GM19395 (cell line): ENCODE measurements around the gene PPT2.
"Not testable (repeated sequence)": the region's sequence is repeated elsewhere in the genome, so short reads cannot be mapped to it uniquely, and the experiment has no call there.

Experiments
- ATAC-seq: cut with Tn5 transposase; IDR thresholded peaks from one replicate; pipeline ENCODE4 v1.9.1; 2021; ENCODE audit warnings: mild to moderate bottlenecking, moderate library complexity; ENCODE audit not compliant: unreplicated experiment

The PPT2 gene

GRCh38 chr6:32188381-32189068 lies 34.6 kb downstream of the PPT2 start:
- ATAC-seq = no peak

GRCh38 chr6:32189069-32189741 lies 35.3 kb downstream of the PPT2 start:
- ATAC-seq = no peak

- ATAC-seq = no peak
Measured at GRCh38 chr6:32189742-32190053, 35.8 kb downstream of the PPT2 start.

GRCh38 chr6:32190054-32190851 lies 36.3 kb downstream of the PPT2 start, which contains the start of gene PBX2:
Gene PBX2 (minus strand): TSS chr6:32190202. CDS start chr6:32189915, 287 bp downstream.
- no peak for ATAC-seq

- ATAC-seq = no peak
Measured at GRCh38 chr6:32190911-32191677, 37.2 kb downstream of the PPT2 start.

- ATAC-seq = no peak
Measured at GRCh38 chr6:32191696-32192607, 38.0 kb downstream of the PPT2 start.

GRCh38 chr6:32192608-32193039 lies 38.7 kb downstream of the PPT2 start, which contains the start of gene GPSM3:
Gene GPSM3 (minus strand): TSS chr6:32192643. CDS start chr6:32192513, 130 bp downstream.
- ATAC-seq = no peak

- ATAC-seq = not testable (repeated sequence)
Measured at GRCh38 chr6:32193096-32193495, 39.2 kb downstream of the PPT2 start.

- no peak for ATAC-seq
Measured at GRCh38 chr6:32194388-32194787, 40.4 kb downstream of the PPT2 start.

GRCh38 chr6:32194825-32195651 lies 41.1 kb downstream of the PPT2 start:
- peak; percentile 69 for ATAC-seq

GRCh38 chr6:32195652-32195901 lies 41.6 kb downstream of the PPT2 start:
- ATAC-seq = no peak

GRCh38 chr6:32195902-32196681 lies 42.2 kb downstream of the PPT2 start:
- ATAC-seq = peak; percentile 78

GRCh38 chr6:32196682-32197616 lies 43.0 kb downstream of the PPT2 start:
- ATAC-seq = no peak

- ATAC-seq = no peak
Measured at GRCh38 chr6:32198345-32198696, 44.4 kb downstream of the PPT2 start.

GRCh38 chr6:32198866-32199265 lies 44.9 kb downstream of the PPT2 start:
- no peak for ATAC-seq

GRCh38 chr6:32200711-32201475 lies 47.0 kb downstream of the PPT2 start:
- no peak for ATAC-seq

GRCh38 chr6:32202186-32202585 lies 48.2 kb downstream of the PPT2 start:
- ATAC-seq = no peak
